ENCODE measurements around the gene DHODH. TPM values are rescaled to one million over a fixed set of nuclear protein-coding genes. Genes with fewer than 3 reads are reported as not detected.
"Not testable (repeated sequence)": the region's sequence is repeated elsewhere in the genome, so short reads cannot be mapped to it uniquely, and the experiment has no call there.

Gene DHODH
- total and polyA plus RNA-seq, 2 experiments from 2014 or later: 11.5 to 11.9 TPM

DNA sequence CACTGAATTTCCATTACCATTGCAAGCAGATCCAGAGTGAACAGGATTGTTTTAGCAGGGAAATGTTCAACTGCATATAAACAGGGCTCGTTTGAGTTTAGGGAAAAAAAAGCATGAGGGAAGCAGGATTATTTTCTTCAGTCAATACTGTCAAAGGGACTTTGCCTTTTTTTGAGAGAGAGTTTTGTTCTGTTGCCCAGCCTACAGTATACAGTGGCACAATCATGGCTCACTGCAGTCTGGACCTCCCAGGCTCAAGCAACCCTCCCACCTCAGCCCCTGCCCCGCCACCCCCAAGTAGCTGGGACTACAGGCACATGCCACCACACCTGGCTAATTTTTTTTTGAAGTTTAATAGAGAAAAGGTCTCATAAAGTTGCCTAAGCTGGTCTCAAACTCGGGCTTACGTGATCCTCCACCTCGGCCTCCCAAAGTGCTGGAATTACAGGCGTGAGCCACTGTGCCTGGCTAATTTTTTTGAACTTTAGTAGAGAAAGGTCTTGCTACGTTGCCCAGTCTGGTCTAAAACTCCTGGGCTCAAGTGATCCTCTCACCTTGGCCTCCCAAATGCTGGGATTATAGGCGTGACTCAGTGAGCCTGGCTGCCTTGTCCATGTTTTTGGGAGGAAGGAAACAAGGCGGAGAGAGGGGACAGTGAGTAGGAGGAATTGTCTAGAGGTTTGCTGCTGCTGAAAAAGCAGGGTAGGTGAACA, 23.1 kb upstream of the DHODH start:
- DNase-seq (ENCODE audit: low read depth in 1 of 2, low spot score in 1 of 2): no peak
- Histone ChIP-seq H3K9me3 (ENCODE audit: low read depth) (no peaks in the 10 kb centered on the region), H3K36me3 (no peaks in the 10 kb centered on the region), H3K27ac (no peak overlapping the region), H3K4me3 (no peak overlapping the region), H3K27me3 (no peaks in the 10 kb centered on the region), H3K4me1 (ENCODE audit: low read depth) (no peaks in the 10 kb centered on the region)
- TF ChIP-seq, protein P1, sequence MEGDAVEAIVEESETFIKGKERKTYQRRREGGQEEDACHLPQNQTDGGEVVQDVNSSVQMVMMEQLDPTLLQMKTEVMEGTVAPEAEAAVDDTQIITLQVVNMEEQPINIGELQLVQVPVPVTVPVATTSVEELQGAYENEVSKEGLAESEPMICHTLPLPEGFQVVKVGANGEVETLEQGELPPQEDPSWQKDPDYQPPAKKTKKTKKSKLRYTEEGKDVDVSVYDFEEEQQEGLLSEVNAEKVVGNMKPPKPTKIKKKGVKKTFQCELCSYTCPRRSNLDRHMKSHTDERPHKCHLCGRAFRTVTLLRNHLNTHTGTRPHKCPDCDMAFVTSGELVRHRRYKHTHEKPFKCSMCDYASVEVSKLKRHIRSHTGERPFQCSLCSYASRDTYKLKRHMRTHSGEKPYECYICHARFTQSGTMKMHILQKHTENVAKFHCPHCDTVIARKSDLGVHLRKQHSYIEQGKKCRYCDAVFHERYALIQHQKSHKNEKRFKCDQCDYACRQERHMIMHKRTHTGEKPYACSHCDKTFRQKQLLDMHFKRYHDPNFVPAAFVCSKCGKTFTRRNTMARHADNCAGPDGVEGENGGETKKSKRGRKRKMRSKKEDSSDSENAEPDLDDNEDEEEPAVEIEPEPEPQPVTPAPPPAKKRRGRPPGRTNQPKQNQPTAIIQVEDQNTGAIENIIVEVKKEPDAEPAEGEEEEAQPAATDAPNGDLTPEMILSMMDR (IDR thresholded peaks at IDR 0.05; ENCODE audit: low read depth, low read length): no peak

DNA sequence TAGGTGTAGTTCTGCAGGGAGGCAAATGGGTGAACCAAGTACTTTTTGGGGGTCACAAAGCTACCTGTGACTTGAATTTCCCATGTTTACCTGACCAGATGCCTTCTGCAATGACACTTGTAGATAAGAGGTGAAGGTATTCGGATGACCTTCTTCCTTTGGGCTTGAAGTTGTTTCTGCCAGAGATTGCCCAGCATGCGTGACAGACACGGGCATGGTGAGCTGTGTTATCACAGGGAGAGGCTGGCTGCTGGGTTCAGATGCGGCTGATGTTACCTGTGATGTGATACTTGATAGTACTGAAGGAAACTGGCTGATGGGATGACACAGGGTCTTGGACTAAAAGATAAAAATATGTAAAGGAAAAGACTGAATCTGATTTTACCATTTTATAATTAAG, 22.4 kb upstream of the DHODH start:
- no peak overlapping the region for H3K4me3 ChIP-seq
- H3K27ac ChIP-seq: no peak overlapping the region
- TF ChIP-seq, protein P1 (IDR thresholded peaks at IDR 0.05; ENCODE audit: low read depth, low read length): no peak
- no peaks in the 10 kb centered on the region for H3K4me1 ChIP-seq (ENCODE audit: low read depth)
- no peaks in the 10 kb centered on the region for H3K9me3 ChIP-seq (ENCODE audit: low read depth)
- no peaks in the 10 kb centered on the region for H3K27me3 ChIP-seq
- no peak for DNase-seq (ENCODE audit: low read depth in 1 of 2, low spot score in 1 of 2)
- no peaks in the 10 kb centered on the region for H3K36me3 ChIP-seq

DNA sequence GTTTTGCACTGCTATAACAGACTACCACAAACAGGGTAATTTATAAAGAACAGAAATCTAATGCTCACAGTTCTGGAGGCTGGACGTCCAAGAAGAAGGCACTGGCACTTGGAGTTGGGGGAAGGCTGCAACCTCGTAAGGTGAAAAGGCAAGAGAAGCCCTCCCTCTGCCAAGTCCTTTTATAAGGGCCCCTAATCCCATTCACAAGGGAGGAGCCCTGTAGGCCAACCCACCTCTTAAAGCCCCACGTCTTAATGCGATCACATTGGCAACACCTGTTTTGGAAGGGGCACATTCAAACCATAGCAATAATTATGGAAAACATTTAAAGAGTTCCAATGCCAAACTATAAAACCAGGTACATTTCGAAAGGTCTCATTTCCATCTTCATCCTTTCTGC, 13.5 kb upstream of the DHODH start:
- H3K9me3 ChIP-seq (ENCODE audit: low read depth): no peaks in the 10 kb centered on the region
- no peak overlapping the region for H3K4me3 ChIP-seq
- peaks cover 3% of the 10 kb centered on the region for H3K27me3 ChIP-seq
- no peak overlapping the region for H3K27ac ChIP-seq
- no peaks in the 10 kb centered on the region for H3K36me3 ChIP-seq
- TF ChIP-seq, protein P1 (IDR thresholded peaks at IDR 0.05; ENCODE audit: low read depth, low read length): no peak
- no peaks in the 10 kb centered on the region for H3K4me1 ChIP-seq (ENCODE audit: low read depth)
- no peak for DNase-seq (ENCODE audit: low read depth in 1 of 2, low spot score in 1 of 2)

DNA sequence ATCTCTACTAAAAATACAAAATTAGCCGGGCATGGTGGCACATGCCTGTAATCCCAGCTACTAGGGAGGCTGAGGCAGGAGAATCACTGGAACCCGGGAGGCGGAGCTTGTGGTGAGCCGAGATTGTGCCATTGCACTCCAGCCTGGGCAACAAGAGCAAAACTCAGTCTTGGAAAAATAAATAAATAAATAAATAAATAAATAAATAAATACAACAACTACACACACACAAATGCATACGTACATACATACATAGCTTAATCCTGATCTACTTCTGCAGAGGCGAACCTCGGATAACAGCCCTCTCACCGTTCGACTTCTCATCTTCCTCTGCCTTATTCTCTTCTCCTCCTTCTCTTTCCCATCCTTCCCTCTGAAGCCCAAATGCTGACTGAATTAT, 11.0 kb upstream of the DHODH start:
- not testable (repeated sequence) for H3K36me3 ChIP-seq; H3K4me1 ChIP-seq (ENCODE audit: low read depth); H3K27me3 ChIP-seq; H3K4me3 ChIP-seq; H3K9me3 ChIP-seq (ENCODE audit: low read depth); DNase-seq (ENCODE audit: low read depth in 1 of 2, low spot score in 1 of 2); H3K27ac ChIP-seq

DNA sequence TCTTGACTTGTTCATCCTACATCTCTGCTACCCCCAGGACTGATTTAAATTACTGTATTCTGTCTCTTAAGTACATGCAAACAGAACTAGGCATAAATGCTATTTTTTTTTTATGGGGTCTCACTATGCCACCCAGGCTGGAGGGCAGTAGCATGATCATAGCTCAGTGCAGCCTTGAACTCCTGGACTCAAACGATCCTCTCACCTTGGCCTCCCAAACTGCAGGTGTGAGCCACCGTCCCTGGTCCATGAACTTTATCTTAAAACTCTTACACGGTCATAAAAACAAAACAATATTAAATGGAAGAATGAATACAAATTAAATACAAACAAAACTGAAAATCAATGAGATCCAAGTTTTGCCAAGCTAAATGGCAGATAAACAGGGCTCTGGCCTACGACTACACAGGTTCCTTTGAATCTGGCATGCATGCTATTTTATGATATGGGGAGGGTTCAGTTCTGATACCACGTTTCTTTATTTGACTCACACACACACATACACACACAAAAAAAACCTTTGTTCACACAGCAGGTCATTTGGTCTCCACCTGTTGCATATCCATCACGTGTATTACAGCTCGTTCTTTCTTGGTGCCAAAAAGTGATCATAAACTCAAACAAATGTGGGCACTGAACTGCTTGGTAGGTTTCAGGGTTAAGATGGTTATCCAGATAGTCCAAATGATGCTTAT, 7.2 kb upstream of the DHODH start:
- Histone ChIP-seq H3K27ac (no peak overlapping the region), H3K4me1 (ENCODE audit: low read depth) (no peaks in the 10 kb centered on the region), H3K9me3 (ENCODE audit: low read depth) (no peaks in the 10 kb centered on the region), H3K36me3 (no peaks in the 10 kb centered on the region), H3K27me3 (no peaks in the 10 kb centered on the region), H3K4me3 (no peak overlapping the region)
- no peak for DNase-seq (ENCODE audit: low read depth in 1 of 2, low spot score in 1 of 2)
- TF ChIP-seq, protein P1 (IDR thresholded peaks at IDR 0.05; ENCODE audit: low read depth, low read length): no peak

DNA sequence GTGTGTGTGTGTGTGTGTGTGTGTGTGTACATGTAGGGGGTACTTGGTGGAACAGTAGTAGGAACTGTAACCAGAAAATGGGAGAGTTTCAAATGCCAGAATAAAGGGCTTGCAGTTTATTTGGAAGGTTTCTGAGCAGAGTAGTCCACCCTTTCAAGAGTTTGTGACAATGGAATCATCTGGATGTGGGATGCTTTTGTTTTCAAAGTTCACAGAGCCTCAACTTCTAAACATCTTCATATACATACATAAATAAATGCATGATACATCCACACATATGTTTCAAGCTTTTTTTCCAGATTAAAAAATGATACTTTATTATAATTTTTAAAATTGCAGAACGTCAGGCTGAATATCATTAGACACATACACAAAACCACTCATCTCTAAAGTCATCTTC, 5.9 kb upstream of the DHODH start:
- Histone ChIP-seq H3K36me3 (no peaks in the 10 kb centered on the region), H3K9me3 (ENCODE audit: low read depth) (no peaks in the 10 kb centered on the region), H3K4me1 (ENCODE audit: low read depth) (no peaks in the 10 kb centered on the region), H3K4me3 (no peak overlapping the region), H3K27me3 (no peaks in the 10 kb centered on the region), H3K27ac (no peak overlapping the region)
- TF ChIP-seq, protein P1 (IDR thresholded peaks at IDR 0.05; ENCODE audit: low read depth, low read length): no peak
- DNase-seq (ENCODE audit: low read depth in 1 of 2, low spot score in 1 of 2): no peak

DNA sequence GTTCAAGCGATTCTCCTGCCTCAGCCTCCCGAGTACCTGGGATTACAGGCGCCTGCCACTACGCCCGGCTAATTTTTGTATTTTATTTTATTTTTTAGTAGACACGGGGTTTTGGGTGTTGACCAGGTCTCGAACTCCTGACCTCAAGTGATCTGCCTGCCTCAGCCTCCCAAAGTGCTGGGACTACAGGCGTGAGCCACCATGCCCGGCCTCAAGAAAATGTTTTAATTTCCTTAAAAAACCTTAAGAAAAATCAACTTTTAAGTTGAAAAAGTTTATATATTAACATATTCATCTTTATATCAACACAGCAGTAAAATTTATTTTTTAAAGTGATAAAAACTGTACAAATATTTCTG, 500 bp upstream of the DHODH start:
- DNase-seq (ENCODE audit: low read depth in 1 of 2, low spot score in 1 of 2); H3K27me3 ChIP-seq; H3K4me1 ChIP-seq (ENCODE audit: low read depth); H3K36me3 ChIP-seq; H3K27ac ChIP-seq; H3K9me3 ChIP-seq (ENCODE audit: low read depth): not testable (repeated sequence)
- H3K4me3 ChIP-seq: peak overlapping the region; percentile 17

Measured in cardiac muscle cell (in vitro differentiated cells and primary cell).